Left cardiac atrium (tissue), 4 donors: ENCODE data around the gene POGLUT3. TPM values are rescaled to one million over a fixed set of nuclear protein-coding genes. Genes with fewer than 3 reads are reported as not detected.

ENCODE experiments used
- ATAC-seq, 2 donors: fragments of 200-7000 bp; cut with Tn5 transposase; one replicate each; pipeline ENCODE4 v1.9.1; 2020; ENCODE audit warnings: mild to moderate bottlenecking in 2 of 2, moderate library complexity in 2 of 2
- DNase-seq: peaks from one replicate; pipeline ENCODE4 v3.0.0-alpha.2; 2020
- intact Hi-C, 2 donors: fragments of 100-400 bp; cut with DNase I; formaldehyde crosslinking; loops; one replicate each; pipeline versions ENCODE4 v1.14.1 to v1.15.1; 2022 to 2023
- long read RNA-seq: library from polyadenylated mRNA; unstranded; transcript quantifications from one replicate; pipeline ENCODE4 v2.0.0, GENCODE V29; 2021
- total RNA-seq, 2 donors: library from RNA; stranded (reverse); fragmentation: NEBNext Ultra II Directional; extraction: Animal tissue kit (Norgen Biotek cat#: 25700); gene quantifications; one replicate each; pipeline ENCODE4 v1.2.1, GENCODE V29; 2021
- donor health status: DM: no; HTN: yes; CAD: no.
- donor health status: DM: no; HTN: yes; CAD: no; lungs with severe emphysema.
- donor health status: DM: yes; HTN: yes; CAD: no.
- donor health status: Dilated cardiomyopathy.

The POGLUT3 gene, protein sequence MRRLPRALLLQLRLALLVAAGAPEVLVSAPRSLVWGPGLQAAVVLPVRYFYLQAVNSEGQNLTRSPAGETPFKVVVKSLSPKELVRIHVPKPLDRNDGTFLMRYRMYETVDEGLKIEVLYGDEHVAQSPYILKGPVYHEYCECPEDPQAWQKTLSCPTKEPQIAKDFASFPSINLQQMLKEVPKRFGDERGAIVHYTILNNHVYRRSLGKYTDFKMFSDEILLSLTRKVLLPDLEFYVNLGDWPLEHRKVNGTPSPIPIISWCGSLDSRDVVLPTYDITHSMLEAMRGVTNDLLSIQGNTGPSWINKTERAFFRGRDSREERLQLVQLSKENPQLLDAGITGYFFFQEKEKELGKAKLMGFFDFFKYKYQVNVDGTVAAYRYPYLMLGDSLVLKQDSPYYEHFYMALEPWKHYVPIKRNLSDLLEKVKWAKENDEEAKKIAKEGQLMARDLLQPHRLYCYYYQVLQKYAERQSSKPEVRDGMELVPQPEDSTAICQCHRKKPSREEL
- 10 to 100 TPM; 22.5 to 23.3 TPM for total RNA-seq
- long read RNA-seq, full-length matches to known transcripts, result 10 of 15 reads
- long read RNA-seq, partial matches to known transcripts, result 0 of 15 reads
- long read RNA-seq, other reads (novel, unspliced or antisense), result 5 of 15 reads

DNA sequence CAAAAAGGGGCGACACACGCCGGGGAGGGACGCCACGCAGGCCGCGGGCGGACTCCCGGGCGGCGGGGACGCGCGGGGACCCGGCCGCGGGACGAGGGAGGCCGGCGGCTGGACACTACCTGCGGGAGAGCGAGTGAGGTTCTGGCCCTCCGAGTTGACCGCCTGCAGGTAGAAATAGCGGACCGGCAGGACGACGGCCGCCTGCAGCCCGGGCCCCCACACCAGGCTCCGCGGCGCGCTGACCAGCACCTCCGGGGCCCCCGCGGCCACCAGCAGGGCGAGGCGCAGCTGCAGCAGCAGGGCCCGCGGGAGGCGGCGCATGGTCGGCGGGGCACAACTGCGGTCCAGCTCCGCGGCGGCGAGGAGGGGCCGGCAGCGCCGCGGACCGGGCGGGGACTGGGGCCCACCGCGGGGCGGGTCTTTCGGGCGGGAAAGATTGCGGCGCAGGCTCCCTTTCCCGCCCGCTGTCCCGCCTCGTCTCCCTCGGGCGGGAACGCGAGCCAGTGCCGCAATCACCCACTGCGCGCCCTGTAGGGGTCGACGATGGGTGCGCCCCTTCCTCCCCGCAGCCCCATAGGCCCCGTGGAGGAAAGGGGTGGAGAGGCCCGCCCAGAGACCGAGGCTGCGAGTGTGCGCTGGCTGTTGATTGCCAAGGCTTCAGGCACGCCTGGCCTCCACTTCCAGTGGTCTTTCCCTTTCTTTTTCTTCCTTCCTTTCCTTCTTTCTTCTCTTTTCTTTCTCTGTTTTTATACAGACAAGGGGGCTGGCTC lies at the start of gene POGLUT3:
Gene POGLUT3, minus strand, starts transcription at position 339 of the 770 bp plus-strand sequence. Its CDS starts 18 bp downstream, at position 321.
- DNase-seq, result peak; percentile 75
- peak; percentile 81 to 87 for ATAC-seq
- intact Hi-C loops, result loop anchor here in 1 of 2 donors (10.0 kb wide), 1 partner anchor 157 kb away; no protein-coding TSS in a partner anchor

DNA sequence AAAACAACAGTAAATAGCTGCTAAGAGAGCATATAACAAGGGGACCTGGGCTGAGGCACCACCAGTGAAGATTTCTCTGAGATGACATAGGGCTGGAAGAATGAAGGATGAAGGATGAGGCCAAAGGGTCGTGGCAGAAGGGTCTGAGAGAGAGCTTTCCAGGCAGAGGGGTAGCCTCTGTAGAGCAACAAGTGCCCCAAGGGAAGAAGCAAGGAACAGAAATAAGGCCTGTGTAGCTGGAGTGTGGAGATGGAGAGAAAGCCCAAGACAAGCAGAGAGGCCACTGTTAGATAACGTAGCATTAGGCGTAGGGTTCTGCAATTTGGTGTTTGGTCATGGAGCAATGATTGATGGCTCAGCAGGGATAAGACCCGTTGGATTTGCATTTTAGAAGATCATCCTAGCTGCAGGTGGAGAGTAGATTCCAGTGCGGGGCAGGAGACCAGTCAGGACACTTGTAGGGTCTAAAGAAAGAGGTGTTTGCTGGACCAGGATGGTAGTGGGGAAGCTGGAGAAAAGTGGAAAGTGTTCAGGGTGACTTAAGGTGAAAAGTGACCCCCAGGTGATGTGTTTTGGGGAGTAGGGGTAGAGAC lies 47.8 kb upstream of the POGLUT3 start:
- ATAC-seq (no peak), DNase-seq (no peak)
- intact Hi-C loops, result no loop called here

DNA sequence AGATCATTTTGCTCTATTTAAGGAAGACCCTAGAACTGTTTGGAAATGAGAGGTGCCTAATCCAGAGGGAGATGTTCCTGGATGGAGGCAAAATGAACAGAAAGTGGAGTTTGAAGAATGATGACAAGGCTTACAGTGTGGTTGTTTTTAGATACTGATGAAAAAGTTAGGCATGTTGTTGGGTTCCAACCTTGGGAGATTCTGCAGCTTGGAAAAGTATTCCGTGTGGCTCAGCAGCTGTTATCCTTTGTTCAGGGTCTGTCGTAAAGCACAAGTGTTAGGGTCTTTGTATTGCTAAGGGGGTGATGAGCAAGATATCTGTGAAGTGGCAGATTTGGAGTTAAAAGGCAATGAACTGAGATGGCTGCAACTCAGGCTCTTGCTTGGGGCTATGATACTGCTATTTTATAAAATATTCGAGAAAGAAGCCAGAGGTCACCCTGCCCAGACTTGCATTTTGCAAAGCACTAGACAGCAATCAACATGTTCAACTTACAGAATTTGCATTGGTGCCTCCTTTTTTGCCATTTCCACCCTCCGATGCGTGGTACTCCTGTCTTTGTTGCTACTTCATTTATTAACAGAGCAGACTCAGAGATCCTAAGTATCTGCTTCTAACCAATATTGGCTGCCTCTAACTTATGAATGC lies 45.3 kb upstream of the POGLUT3 start:
- intact Hi-C loops, result no loop called here
- no peak for ATAC-seq
- no peak for DNase-seq

DNA sequence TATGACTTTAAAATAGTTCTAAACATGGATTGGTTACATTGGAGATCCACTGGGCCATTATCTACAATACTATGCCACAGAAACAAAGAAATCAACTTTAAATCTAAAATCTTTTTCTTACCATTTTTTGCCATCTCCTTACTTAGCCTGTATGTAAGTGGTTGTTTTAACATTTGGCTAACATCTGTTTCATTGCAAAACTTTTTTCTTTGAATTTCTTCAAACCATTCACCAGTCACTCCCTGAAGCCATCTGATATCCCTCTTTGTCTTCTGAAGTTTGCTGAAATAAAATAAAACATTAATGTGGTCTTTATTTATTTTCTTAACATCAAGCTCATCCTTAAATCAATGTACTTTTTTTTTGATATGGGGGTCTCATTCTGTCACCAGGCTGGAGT lies 43.3 kb upstream of the POGLUT3 start:
- intact Hi-C loops, result no loop called here
- ATAC-seq (no peak), DNase-seq (no peak)

DNA sequence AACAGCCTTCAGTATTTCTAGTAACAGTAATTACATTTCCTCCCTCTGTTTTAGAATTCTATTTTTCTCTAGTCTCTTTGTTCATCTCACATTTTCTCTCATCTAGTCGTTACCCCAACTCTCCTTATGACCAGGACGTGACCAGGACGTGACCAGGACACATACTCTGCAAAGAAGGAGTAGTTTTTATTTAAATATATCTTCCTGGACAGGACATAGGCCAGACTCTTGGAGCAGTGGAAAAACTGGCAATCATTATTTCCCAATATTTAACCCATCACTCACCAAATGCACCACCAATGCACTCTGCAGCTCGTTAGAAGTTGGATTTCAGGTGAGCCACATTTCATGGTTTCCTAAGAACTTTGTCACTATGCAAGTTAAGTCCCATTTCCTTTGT lies 40.3 kb upstream of the POGLUT3 start:
- intact Hi-C loops, result no loop called here
- no peak for ATAC-seq

DNA sequence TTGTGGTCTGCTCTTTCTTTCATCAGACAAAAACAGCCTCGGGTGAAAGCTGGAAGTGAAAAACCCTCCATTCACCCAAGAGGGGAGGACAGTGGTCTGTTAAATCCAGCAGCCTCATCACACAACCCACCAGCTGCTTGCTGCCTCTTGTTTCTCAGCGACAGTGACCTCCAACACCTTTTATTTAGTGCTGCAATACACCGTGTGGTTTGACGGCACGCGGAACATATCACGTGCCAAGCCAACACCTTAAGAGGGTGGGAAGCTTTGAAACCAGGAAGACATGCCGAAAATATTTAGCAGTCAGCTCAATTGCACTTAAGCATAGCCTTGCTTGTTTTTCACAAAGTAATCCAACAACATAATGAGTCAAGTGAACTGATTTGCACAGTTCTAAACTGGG lies 39.8 kb upstream of the POGLUT3 start:
- DNase-seq (no peak), ATAC-seq (no peak)
- intact Hi-C loops, result no loop called here

More for the DNA sequence above, 40.3 kb upstream of the POGLUT3 start:
- no peak for DNase-seq

DNA sequence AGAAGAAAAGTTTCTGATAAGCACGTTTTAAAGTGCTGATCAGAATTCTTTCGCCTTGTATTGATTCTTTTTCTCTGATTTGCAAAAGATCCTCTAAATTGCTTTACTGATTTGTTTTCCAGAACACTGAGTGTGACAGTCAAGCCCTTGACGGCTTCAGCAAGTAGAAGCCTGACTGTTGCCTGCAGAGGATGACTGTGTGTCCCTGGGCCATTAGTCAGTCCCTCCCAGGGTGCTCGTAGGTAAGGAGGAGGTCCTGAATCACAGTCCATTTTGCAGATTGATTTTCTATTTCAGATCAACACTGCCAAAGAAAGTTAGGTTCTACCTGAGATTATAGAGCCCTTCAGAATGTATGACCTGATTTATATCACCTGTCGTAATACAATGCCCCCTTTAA lies 38.6 kb upstream of the POGLUT3 start:
- ATAC-seq (no peak), DNase-seq (no peak)
- intact Hi-C loops, result no loop called here

DNA sequence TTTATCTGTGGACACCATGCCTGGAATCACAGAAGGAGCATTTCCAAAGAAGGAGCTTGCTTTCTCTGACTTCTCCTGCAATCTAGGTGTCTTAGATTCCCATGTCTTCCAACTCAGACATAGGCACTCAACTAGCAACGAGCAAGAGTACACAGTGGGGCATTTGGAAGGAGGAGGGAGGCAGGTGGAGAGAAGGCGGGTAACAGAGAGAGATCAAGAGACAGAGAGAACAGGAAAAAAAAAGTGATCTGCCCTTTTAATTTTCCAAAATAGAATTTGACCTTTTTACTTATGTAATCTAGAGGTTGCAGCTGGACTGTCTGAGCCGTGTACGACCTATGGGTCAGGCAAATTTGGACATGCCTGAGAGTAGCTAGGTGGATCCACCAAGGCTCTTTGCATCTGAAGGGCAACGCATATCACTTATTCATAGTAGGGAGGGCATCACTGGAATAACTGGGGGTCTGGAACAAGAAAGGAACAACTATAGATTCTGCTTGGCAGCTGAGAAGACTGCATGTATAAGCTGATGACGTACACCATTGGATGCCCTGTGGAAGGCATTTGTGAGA lies 37.3 kb upstream of the POGLUT3 start:
- no peak for DNase-seq
- intact Hi-C loops, result no loop called here
- ATAC-seq, result no peak

DNA sequence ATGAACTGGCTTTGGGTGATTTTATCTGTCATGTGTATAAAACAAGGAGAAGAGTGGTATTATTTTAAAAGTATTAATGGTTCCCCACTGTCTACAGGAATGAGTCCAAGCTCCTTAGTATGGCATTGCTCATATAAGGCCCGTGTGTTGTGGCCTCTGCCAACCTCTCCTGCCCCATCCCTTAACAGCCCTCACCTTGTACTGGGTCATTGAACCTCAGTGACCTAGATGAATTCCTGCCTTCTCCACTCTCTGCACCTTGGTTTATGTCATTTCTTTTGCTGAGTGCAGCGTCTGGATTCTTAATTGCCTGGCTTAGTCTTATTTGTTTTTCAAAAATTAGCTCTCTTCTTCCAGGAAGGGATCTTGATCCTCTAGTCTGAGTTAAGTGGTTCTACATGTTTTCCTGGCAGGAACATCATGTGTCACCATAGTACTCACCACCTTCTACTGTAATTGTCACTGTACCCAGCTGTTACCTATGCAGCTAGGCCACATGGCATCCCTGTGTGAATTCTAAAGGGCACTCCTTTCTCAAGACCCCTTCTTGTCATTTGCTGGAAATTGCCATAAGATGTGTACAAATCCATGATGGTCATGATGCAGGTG lies 36.2 kb upstream of the POGLUT3 start:
- ATAC-seq (no peak), DNase-seq (no peak)
- intact Hi-C loops, result no loop called here

DNA sequence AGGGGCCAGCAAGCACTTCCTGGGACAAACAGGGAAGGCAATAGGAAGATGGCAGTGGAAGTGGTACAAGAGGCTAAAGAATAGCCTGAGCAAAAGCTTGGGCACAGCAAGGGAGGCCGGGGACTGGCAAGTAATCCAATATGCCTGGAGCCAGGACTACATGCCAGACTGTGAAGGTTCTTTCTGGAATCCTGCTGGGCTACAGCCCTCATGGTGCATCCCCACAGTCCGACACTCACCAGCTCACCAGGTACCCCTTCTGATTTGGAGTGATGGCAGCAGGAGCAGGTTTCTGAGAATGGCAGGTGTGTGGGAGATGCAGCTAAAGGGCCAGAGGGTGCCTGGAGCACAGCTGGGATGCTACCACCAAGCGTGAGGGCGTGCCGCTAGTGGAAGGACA lies 32.2 kb upstream of the POGLUT3 start:
- DNase-seq (no peak), ATAC-seq (no peak)
- intact Hi-C loops, result no loop called here

DNA sequence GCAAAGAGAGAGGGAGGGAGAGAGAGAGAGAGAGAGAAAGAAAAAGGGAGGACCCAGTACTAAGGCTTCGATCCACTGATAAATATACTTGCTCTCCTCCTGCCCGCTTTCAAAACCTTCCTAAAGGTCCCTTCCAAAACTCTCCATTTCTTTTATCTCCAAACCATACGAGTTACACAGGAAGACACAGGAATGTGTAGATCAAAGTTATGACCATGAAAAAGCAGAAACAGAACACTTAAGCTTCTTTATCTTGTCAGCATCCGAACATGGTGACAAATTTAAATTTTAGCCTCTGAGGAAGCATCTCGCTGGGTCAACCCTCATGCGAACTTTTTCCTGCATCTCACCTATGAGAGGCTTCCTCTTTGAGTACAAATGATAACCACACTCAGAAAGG lies 29.2 kb upstream of the POGLUT3 start:
- no peak for DNase-seq
- intact Hi-C loops, result no loop called here
- ATAC-seq, result no peak

DNA sequence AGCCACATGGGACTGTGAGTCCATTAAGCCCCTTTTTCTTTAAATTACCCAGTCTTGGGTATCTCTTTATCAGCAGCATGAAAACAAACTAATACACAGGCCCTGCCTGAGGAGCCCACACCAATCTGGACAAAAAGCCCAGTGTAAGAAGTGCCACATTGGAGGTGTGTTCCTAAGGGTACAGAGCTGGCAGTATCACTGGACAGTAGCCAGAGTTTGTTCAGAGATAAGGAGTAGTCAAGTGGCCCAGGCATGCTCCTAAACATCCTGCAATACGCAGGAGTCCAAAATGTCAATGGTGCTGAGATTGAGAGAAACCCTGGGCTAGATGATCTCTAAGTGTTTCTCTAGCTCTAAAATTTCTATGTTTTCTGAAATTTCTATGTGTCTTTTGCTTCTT lies 27.0 kb upstream of the POGLUT3 start:
- intact Hi-C loops, result no loop called here
- DNase-seq (no peak), ATAC-seq (no peak)

DNA sequence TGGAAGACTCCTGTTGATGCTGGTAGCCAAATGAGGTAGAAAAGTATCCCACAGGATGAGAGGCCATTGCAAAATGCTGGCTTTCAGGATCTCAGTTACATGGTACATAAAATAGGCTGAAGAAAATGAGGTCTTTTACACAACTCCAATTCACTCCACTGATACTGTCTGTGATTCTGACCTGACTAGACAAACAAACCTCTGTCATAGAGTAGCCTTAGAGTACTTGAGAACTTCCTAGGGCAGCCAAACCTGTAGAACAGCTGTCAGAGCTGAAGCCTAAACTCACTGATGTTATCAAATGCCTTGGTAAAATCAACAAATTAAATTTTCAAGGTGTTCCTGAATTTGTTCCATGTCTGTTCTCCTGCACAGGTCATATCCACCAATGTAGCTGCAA lies 26.2 kb upstream of the POGLUT3 start:
- ATAC-seq, result no peak
- no peak for DNase-seq
- intact Hi-C loops, result no loop called here

DNA sequence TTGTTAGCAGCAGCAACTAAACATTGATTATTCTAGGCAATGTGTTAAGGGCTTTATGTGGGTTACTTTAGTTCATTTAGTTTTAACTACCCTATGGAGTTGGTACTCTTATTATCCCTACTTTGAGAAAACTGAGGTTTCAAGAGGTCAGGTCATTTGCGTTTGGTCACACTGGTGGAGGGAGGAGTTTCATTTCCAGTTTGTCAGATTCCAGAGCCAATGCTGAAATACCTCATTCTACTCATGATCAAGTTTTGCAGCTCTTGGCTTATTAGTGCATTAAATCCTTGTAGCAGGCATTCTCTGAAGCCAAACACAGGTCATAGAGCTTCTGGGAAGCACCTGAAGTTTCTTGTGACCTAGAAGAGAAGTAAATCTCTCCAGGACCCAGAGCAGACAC lies 24.1 kb upstream of the POGLUT3 start:
- intact Hi-C loops, result no loop called here
- ATAC-seq (no peak), DNase-seq (no peak)

DNA sequence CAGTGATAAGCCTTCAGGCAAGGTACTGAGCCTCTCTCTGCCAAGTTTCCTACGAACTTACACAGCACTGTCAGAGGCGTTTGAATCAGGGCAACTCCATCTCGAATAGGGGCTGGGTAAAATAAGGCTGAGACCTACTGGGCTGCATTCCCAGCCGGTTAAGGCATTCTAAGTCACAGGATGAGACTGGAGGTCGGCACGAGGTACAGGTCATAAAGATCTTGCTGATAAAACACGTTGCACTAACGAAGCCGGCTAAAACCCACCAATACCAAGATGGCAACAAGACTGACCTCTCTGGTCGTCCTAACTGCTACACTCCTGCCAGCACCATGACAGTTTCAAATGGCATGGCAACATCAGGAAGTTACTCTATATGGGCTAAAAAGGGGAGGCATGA lies 20.4 kb upstream of the POGLUT3 start:
- DNase-seq (no peak), ATAC-seq (no peak)
- intact Hi-C loops, result no loop called here

DNA sequence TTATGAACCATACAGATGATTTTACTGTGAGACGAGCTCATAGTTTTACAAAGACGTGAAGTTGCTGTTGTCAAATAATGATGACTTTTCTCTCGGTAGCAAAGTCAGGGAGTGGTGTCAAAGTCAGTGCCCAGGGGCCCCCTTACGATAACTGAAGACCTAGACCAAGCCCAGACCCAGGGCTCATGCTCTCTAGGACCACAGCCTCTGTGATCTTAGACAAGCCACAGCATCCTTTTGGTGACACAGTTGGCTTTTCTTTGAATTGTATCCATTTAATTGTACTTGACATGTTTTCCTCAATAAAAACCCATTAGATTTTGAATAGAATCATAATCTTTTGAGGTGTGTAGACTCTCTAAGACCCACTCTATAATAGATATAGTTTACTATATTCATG lies 17.9 kb upstream of the POGLUT3 start:
- DNase-seq, result no peak
- intact Hi-C loops, result no loop called here
- ATAC-seq, result no peak

DNA sequence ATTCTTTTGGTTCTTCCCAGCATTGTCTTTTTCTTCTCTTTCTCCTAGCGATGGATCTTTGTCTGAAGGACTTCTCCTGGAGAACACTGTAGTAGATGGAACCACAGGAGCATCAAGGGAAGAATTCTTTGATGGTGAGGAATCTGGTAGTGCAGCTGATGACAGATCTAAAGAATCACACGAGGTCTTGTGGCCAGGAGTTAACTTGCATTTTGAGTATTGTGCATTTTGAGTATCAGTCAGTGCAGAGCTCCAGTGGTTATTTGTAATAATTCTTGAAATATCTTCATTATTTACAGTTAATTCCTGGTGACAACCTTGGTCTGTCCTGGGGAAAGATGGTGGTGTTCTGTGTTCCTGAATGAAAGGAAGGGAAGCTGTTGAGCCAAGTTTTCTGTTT lies 14.5 kb upstream of the POGLUT3 start:
- ATAC-seq, result no peak

DNA sequence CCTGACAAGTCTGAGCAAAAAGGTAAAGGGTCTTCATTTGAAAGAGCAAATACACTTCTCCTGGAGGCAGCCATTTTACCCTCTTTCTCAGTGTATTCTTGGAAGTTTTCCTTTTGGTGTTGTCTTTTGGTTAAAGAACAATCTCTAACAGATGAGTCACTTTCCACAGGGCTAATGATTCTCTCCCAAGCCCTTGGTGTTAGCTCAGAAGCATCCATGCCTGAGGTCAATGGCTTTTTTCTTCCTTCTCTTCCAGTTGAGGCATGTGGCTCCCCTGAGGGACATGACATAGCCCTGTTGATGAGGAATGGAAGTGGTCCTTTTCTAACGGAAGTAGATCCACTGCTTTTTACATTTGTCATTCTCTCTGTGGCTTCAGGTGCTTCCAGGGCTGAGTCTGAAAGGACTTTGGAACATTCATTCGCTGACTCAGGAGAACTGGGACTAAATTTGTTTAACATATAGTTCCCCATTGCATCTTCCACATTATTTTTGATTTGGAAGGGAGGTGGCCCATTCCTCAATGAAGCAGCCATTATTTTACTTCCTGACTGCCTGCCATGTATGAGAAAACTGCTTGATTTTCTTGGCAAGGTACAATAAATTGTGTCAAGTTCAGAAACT lies 13.8 kb upstream of the POGLUT3 start:
- intact Hi-C loops, result no loop called here
- DNase-seq, result no peak
- ATAC-seq, result no peak

More for the DNA sequence above, 14.5 kb upstream of the POGLUT3 start:
- intact Hi-C loops, result no loop called here
- DNase-seq, result no peak
